H1 (cell line): ENCODE measurements around the gene OSBPL2. TPM values are rescaled to one million over a fixed set of nuclear protein-coding genes. Genes with fewer than 3 reads are reported as not detected.
A peak's percentile ranks its signal among the peaks of the same experiment; 100 is the strongest.

Source experiments
- CTCF ChIA-PET: fragments of 300-600 bp; sonication (Branson Sonifier 250); formaldehyde crosslinking; loops from one replicate; lab custom pipeline; 2021; ENCODE audit not compliant: partially characterized antibody; lab: Charles Lee
- POLR2A ChIA-PET: fragments of 300-600 bp; sonication (Branson Sonifier 250); formaldehyde crosslinking; loops from one replicate; lab custom pipeline; 2021; ENCODE audit warnings: inconsistent platforms; ENCODE audit not compliant: partially characterized antibody; lab: Charles Lee
- DNase-seq, 2 experiments: peaks; one replicate each; pipeline versions ENCODE4 v3.0.0 to v3.0.0-alpha.2; 2010 to 2022; ENCODE audit warnings: low spot score in 2 of 2, low read depth in 1 of 2, mixed read lengths in 1 of 2
- FAIRE-seq: peaks from 2 replicates; lab custom pipeline; 2011; peaks lifted over from hg19 to GRCh38; lab: Jason Lieb, UNC
- H2AFZ ChIP-seq: 2 replicates; pipeline ENCODE4 v1.8.1; 2012; ENCODE audit warnings: low read length, inconsistent platforms
- H2AK5ac ChIP-seq: 2 replicates; pipeline ENCODE4 v1.6.1; 2013; ENCODE audit warnings: low read depth, low read length
- H2BK120ac ChIP-seq: replicated peaks from 2 replicates; pipeline ENCODE3; 2013; ENCODE audit warnings: low read depth, low read length, inconsistent platforms
- H2BK12ac ChIP-seq: 2 replicates; pipeline ENCODE4 v1.6.1; 2013; ENCODE audit warnings: low read depth, low read length
- H2BK15ac ChIP-seq: 2 replicates; pipeline ENCODE4 v1.6.1; 2013; ENCODE audit warnings: low read length
- H2BK20ac ChIP-seq: 2 replicates; pipeline ENCODE4 v1.6.1; 2013; ENCODE audit warnings: low read length
- H2BK5ac ChIP-seq: 2 replicates; pipeline ENCODE4 v1.6.1; 2013; ENCODE audit warnings: low read depth, low read length
- H3K14ac ChIP-seq: 2 replicates; pipeline ENCODE4 v1.6.1; 2013; ENCODE audit warnings: inconsistent platforms; ENCODE audit not compliant: insufficient read length
- H3K18ac ChIP-seq: 2 replicates; pipeline ENCODE4 v1.6.1; 2013; ENCODE audit warnings: low read length; ENCODE audit errors: extremely low read depth
- H3K23ac ChIP-seq: 2 replicates; pipeline ENCODE4 v1.6.1; 2013; ENCODE audit warnings: inconsistent platforms; ENCODE audit not compliant: insufficient read length
- H3K23me2 ChIP-seq: 2 replicates; pipeline ENCODE4 v1.6.1; 2013; ENCODE audit warnings: low read depth, low read length
- H3K27ac ChIP-seq: 2 replicates; pipeline ENCODE4 v1.6.1; 2011; ENCODE audit warnings: low read depth, low read length, inconsistent platforms
- H3K27me3 ChIP-seq, 4 experiments: replicated peaks in 1 of 4; 1 replicate in 1 of 4; 2 replicates in 3 of 4; pipeline versions ENCODE4 v1.6.1 to v1.8.1; 2011 to 2013; ENCODE audit warnings: low read length in 3 of 4, mild to moderate bottlenecking in 3 of 4, inconsistent platforms in 2 of 4, mixed read lengths in 2 of 4, moderate library complexity in 1 of 4; ENCODE audit not compliant: control insufficient read depth in 3 of 4, insufficient read depth in 3 of 4; ENCODE audit errors: extremely low read depth in 1 of 4
- H3K36me3 ChIP-seq, 4 experiments: 2 replicates each; pipeline versions ENCODE4 v1.6.1 to v1.8.1; 2011 to 2013; ENCODE audit warnings: mild to moderate bottlenecking in 4 of 4, low read length in 3 of 4, moderate library complexity in 2 of 4, control low read depth in 1 of 4, inconsistent platforms in 1 of 4; ENCODE audit not compliant: insufficient read depth in 4 of 4, control insufficient read depth in 2 of 4
- H3K4ac ChIP-seq: replicated peaks from 2 replicates; pipeline ENCODE3; 2013; ENCODE audit warnings: low read length, low read depth, mixed read lengths, inconsistent platforms; ENCODE audit not compliant: insufficient read length
- H3K4me1 ChIP-seq, 4 experiments: replicated peaks in 1 of 4; 1 replicate in 1 of 4; 2 replicates in 3 of 4; pipeline versions ENCODE4 v1.6.1 to v1.8.1; 2011 to 2013; ENCODE audit warnings: low read length in 3 of 4, inconsistent platforms in 2 of 4, mixed read lengths in 1 of 4; ENCODE audit not compliant: insufficient read depth in 4 of 4, control insufficient read depth in 3 of 4
- H3K4me2 ChIP-seq, 2 experiments: 2 replicates each; pipeline versions ENCODE4 v1.6.1 to v1.8.1; 2011 to 2013; ENCODE audit warnings: low read depth in 2 of 2, low read length in 2 of 2, control low read depth in 1 of 2, inconsistent platforms in 1 of 2, mild to moderate bottlenecking in 1 of 2; ENCODE audit not compliant: insufficient read depth in 1 of 2
- H3K4me3 ChIP-seq, 4 experiments: fragments of 200-600, 300-600 bp in 1 of 4; sonication (generic), shearing (Covaris generic), sonication (Bioruptor Twin) in 1 of 4; 2 replicates each; pipeline versions ENCODE4 v1.5.1 to v1.8.1; 2011 to 2016; ENCODE audit warnings: low read length in 4 of 4, low read depth in 3 of 4, control low read depth in 2 of 4, inconsistent platforms in 2 of 4, mild to moderate bottlenecking in 2 of 4, mixed read lengths in 1 of 4, moderate library complexity in 1 of 4; ENCODE audit not compliant: insufficient read depth in 2 of 4; ENCODE audit errors: extremely low read depth in 1 of 4
- H3K56ac ChIP-seq: replicated peaks from 2 replicates; pipeline ENCODE3; 2013; ENCODE audit warnings: low read depth, mild to moderate bottlenecking, mixed read lengths, low read length, inconsistent platforms; ENCODE audit not compliant: insufficient read length
- H3K79me1 ChIP-seq: 2 replicates; pipeline ENCODE4 v1.6.1; 2013; ENCODE audit warnings: low read depth, low read length, control low read depth
- H3K79me2 ChIP-seq, 2 experiments: 2 replicates each; pipeline versions ENCODE4 v1.6.1 to v1.8.1; 2012 to 2013; ENCODE audit warnings: low read length in 2 of 2, mild to moderate bottlenecking in 2 of 2, inconsistent platforms in 1 of 2; ENCODE audit not compliant: insufficient read depth in 2 of 2, control insufficient read depth in 1 of 2
- H3K9ac ChIP-seq, 4 experiments: replicated peaks in 1 of 4; 1 replicate in 1 of 4; 2 replicates in 3 of 4; pipeline versions ENCODE4 v1.6.1 to v1.8.1; 2011 to 2013; ENCODE audit warnings: low read depth in 3 of 4, low read length in 3 of 4, control low read depth in 2 of 4, mild to moderate bottlenecking in 2 of 4, moderate library complexity in 2 of 4, inconsistent platforms in 1 of 4; ENCODE audit errors: extremely low read depth in 1 of 4
- H3K9me3 ChIP-seq, 2 experiments: 2 replicates each; pipeline versions ENCODE4 v1.6.1 to v1.8.1; 2012 to 2013; ENCODE audit warnings: mild to moderate bottlenecking in 2 of 2, moderate library complexity in 2 of 2, control low read depth in 1 of 2, inconsistent platforms in 1 of 2, low read depth in 1 of 2, low read length in 1 of 2, mixed read lengths in 1 of 2; ENCODE audit not compliant: insufficient read depth in 2 of 2
- H4K20me1 ChIP-seq, 2 experiments: replicated peaks in 1 of 2; 2 replicates each; pipeline versions ENCODE3 to v1.8.1; 2011 to 2013; ENCODE audit warnings: inconsistent platforms in 2 of 2, low read length in 2 of 2, mild to moderate bottlenecking in 1 of 2; ENCODE audit not compliant: insufficient read depth in 2 of 2, control insufficient read depth in 1 of 2
- H4K5ac ChIP-seq: 2 replicates; pipeline ENCODE4 v1.6.1; 2013; ENCODE audit warnings: low read length, low read depth, mixed read lengths, inconsistent platforms; ENCODE audit not compliant: insufficient read length
- H4K8ac ChIP-seq: 2 replicates; pipeline ENCODE4 v1.8.0; 2013; ENCODE audit warnings: mild to moderate bottlenecking, moderate library complexity, low read length, inconsistent platforms; ENCODE audit not compliant: insufficient read depth; ENCODE audit errors: extremely low read depth
- H4K91ac ChIP-seq: replicated peaks from 2 replicates; pipeline ENCODE3; 2013; ENCODE audit warnings: low read length, mixed read lengths, inconsistent platforms; ENCODE audit not compliant: insufficient read length
- CHD1 ChIP-seq: IDR thresholded peaks from 2 replicates; pipeline ENCODE4 v1.6.1; 2012; ENCODE audit warnings: low read depth, low read length, improper control_type of control experiment
- CHD2 ChIP-seq: IDR thresholded peaks from 2 replicates; pipeline ENCODE4 v1.6.1; 2012; ENCODE audit warnings: low read length, improper control_type of control experiment
- JUND ChIP-seq: IDR thresholded peaks from 2 replicates; pipeline ENCODE4 v1.6.1; 2011; ENCODE audit warnings: mild to moderate bottlenecking, improper control_type of control experiment, low read length
- MAFK ChIP-seq: IDR thresholded peaks from 2 replicates; pipeline ENCODE4 v1.6.1; 2012; ENCODE audit warnings: low read depth, mild to moderate bottlenecking, improper control_type of control experiment, low read length
- NRF1 ChIP-seq: IDR thresholded peaks from 2 replicates; pipeline ENCODE4 v1.6.1; 2011; ENCODE audit warnings: mild to moderate bottlenecking, low read depth, low read length, improper control_type of control experiment
- TBP ChIP-seq: IDR thresholded peaks from 2 replicates; pipeline ENCODE4 v1.6.1; 2011; ENCODE audit warnings: low read depth, low read length, improper control_type of control experiment
- TCF12 ChIP-seq: IDR thresholded peaks from 2 replicates; pipeline ENCODE4 v1.6.1; 2011; ENCODE audit warnings: low read depth, mild to moderate bottlenecking, low read length
- ZNF274 ChIP-seq: IDR thresholded peaks from 2 replicates; pipeline ENCODE4 v1.7.0; 2012; ENCODE audit warnings: low read length, borderline replicate concordance; ENCODE audit errors: extremely low read depth
- WGBS, 2 experiments: shearing (Covaris generic) in 1 of 2; methylation state at CpG; one replicate each; pipeline versions ENCODE4 v1.1.6 to v1.1.7; 2013 to 2015; ENCODE audit warnings: low lambda C conversion rate in 2 of 2, mixed read lengths in 2 of 2, inconsistent platforms in 1 of 2, low coverage in 1 of 2, missing lambda C conversion rate in 1 of 2; ENCODE audit not compliant: insufficient replicate concordance in 2 of 2, insufficient coverage in 1 of 2, insufficient read length in 1 of 2; ENCODE audit errors: extremely low coverage in 1 of 2, missing lambda C conversion rate in 1 of 2; 5-methylcytosine and 5-hydroxymethylcytosine counted together
- polyA plus RNA-seq, 7 experiments: library from polyadenylated mRNA; depleted of rRNA in 3 of 7; stranded (reverse) in 5 of 7; unstranded in 2 of 7; fragments of >200 nt in 5 of 7; fragments of 200-250 nt in 2 of 7; gene quantifications; 1 replicate in 5 of 7; 2 replicates in 1 of 7; 4 replicates in 1 of 7; pipeline versions ENCODE4 v1.2.1 to v1.2.3, GENCODE V29; 2011 to 2013; ENCODE audit warnings: missing spikeins in 2 of 7, mixed read lengths in 2 of 7
- total RNA-seq: library from RNA; stranded (reverse); fragmentation: NEBNext Ultra II Directional; extraction: Animal tissue kit (Norgen Biotek cat#: 25700); gene quantifications from 2 replicates; pipeline ENCODE4 v1.2.1, GENCODE V29; 2021
- TF ChIP-seq, protein P1 (sequence below): IDR thresholded peaks from 2 replicates; pipeline ENCODE4 v1.6.1; 2012; ENCODE audit warnings: low read length, inconsistent platforms
- TF ChIP-seq, protein P2 (sequence below): IDR thresholded peaks from 2 replicates; pipeline ENCODE4 v1.6.1; 2012; ENCODE audit warnings: inconsistent platforms

The OSBPL2 gene
- total and polyA plus RNA-seq, 2 of the 8 experiments (the other 6 are each of a cell fraction or from before 2014, with no cell fraction given) = 11.7 to 42.4 TPM

DNA sequence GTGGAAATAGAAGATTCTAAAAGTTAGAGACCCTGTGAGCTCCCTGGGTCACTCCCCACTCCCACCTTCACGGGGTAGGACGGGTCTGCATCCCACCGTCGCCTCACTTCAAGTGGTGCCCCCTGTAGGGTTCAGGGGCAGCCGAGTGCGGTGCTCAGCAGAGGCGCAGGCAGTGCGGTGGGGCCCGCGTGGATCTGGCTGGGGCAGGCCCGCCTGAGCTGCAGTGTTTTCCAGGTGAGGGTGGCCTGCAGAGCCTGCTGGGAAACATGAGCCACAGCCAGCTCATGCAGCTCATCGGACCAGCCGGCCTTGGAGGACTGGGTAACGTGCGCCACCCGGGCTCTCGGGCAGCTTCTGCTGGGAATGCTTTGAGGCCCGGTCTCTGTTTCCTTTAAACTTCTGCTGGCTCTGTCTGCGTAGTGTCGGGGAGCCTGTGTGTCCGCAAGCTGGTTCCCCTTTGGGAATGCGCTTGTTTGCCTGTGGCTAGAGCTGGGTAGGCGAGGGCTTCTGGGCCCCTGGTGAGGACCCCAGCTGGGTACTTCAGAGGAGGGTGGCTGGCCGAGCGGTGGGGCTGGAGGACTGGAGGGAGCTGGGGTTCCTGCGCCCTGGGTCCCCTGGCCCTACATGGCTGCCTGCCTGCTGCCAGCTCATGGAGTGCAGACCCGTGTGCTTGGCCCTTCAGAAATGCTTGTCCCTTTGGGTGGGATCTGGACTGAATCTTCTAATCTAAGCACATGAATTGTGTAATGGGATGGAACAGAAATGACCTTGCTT, 68.3 kb downstream of the OSBPL2 start:
- H3K4me2 ChIP-seq = no peak overlapping the region
- DNase-seq (no peak), FAIRE-seq (no peak)
- peaks cover 24 to 71% (median 53%) of the 10 kb centered on the region in 4 experiments for H3K36me3 ChIP-seq
- peaks cover 34 to 54% of the 10 kb centered on the region in 2 experiments for H4K20me1 ChIP-seq
- no peak overlapping the region for H3K4ac ChIP-seq
- no peak overlapping the region for H3K27ac ChIP-seq
- no peak overlapping the region for H3K56ac ChIP-seq
- no peak overlapping the region for H4K91ac ChIP-seq
- H3K18ac ChIP-seq = no peak overlapping the region
- H4K8ac ChIP-seq = peak overlapping the region; percentile 65
- H3K23ac ChIP-seq = no peak overlapping the region
- no peak overlapping the region for H2BK15ac ChIP-seq
- peaks cover 10% of the 10 kb centered on the region; the same call in 1 of the 2 replicates for H3K23me2 ChIP-seq
- 93% methylated on average over 25 of the region's 27 CpGs; no CpG with 5 or more reads in 1 of the 2 experiments for WGBS, 2 experiments
- no peaks in the 10 kb centered on the region for H3K27me3 ChIP-seq
- H3K9ac ChIP-seq = no peak overlapping the region
- H2AK5ac ChIP-seq = no peak overlapping the region
- peaks cover 0 to 9% (median 4%) of the 10 kb centered on the region in 4 experiments; a peak in 5 of 7 replicates for H3K4me1 ChIP-seq
- ChIA-PET CTCF (interaction anchor here (0.7 to 3.2 kb wide), 12 partner anchors 8 to 95 kb away, joined by 3 to 15 read pairs (median 4); partner anchors contain the start of gene LAMA5), POLR2A (interaction anchor here (0.7 to 14.6 kb wide), 17 partner anchors 9 to 82 kb away, joined by 3 to 170 read pairs (median 10); partner anchors contain the start of genes LAMA5 and RPS21)
- no peak overlapping the region for H2AFZ ChIP-seq
- no peaks in the 10 kb centered on the region for H3K9me3 ChIP-seq
- H3K14ac ChIP-seq = no peak overlapping the region
- H3K79me2 ChIP-seq = peaks cover 18 to 31% of the 10 kb centered on the region in 2 experiments; a peak in 3 of 4 replicates
- H2BK5ac ChIP-seq = no peak overlapping the region
- H3K79me1 ChIP-seq = peaks cover 13% of the 10 kb centered on the region
- no peak overlapping the region for H2BK20ac ChIP-seq
- H2BK120ac ChIP-seq = no peak overlapping the region
- no peak overlapping the region for H3K4me3 ChIP-seq
- no peak overlapping the region for H4K5ac ChIP-seq
- no peak overlapping the region for H2BK12ac ChIP-seq
- no peak for TF ChIP-seq CHD2
- TF ChIP-seq CHD1 = no peak
- TF ChIP-seq NRF1 = no peak
- TF ChIP-seq, protein P1, sequence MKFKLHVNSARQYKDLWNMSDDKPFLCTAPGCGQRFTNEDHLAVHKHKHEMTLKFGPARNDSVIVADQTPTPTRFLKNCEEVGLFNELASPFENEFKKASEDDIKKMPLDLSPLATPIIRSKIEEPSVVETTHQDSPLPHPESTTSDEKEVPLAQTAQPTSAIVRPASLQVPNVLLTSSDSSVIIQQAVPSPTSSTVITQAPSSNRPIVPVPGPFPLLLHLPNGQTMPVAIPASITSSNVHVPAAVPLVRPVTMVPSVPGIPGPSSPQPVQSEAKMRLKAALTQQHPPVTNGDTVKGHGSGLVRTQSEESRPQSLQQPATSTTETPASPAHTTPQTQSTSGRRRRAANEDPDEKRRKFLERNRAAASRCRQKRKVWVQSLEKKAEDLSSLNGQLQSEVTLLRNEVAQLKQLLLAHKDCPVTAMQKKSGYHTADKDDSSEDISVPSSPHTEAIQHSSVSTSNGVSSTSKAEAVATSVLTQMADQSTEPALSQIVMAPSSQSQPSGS = no peak
- no peak for TF ChIP-seq TCF12
- TF ChIP-seq, protein P2, sequence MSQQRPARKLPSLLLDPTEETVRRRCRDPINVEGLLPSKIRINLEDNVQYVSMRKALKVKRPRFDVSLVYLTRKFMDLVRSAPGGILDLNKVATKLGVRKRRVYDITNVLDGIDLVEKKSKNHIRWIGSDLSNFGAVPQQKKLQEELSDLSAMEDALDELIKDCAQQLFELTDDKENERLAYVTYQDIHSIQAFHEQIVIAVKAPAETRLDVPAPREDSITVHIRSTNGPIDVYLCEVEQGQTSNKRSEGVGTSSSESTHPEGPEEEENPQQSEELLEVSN = no peak
- TF ChIP-seq JUND = no peak
- TF ChIP-seq TBP = no peak
- TF ChIP-seq ZNF274 = no peak
- TF ChIP-seq MAFK = no peak
